Gastrocnemius medialis (tissue), 4 donors: Measurements from ENCODE around the gene HMGN1. TPM values are rescaled to one million over a fixed set of nuclear protein-coding genes. Genes with fewer than 3 reads are reported as not detected.

ENCODE experiments used
- ATAC-seq, 2 donors: fragments of 150-250 bp; one replicate each; pipeline ENCODE4 v1.9.1; 2016
- DNase-seq, 2 donors: peaks; one replicate each; pipeline ENCODE4 v3.0.0-alpha.2; 2019
- H3K27ac ChIP-seq, 4 donors: fragments of 200-600 bp; sonication (generic); 1 replicate in 1 of 4; 2 replicates in 3 of 4; pipeline ENCODE4 v1.5.1; 2016 to 2018; ENCODE audit warnings: mild to moderate bottlenecking in 2 of 4, moderate library complexity in 1 of 4
- H3K27me3 ChIP-seq, 3 donors: fragments of 200-600 bp; sonication (generic) in 2 of 3; 1 replicate in 1 of 3; 2 replicates in 2 of 3; pipeline versions ENCODE4 v1.5.1 to v1.6.0; 2016 to 2019; ENCODE audit warnings: mild to moderate bottlenecking in 1 of 3, moderate library complexity in 1 of 3
- H3K36me3 ChIP-seq, 2 donors: fragments of 200-600 bp; sonication (generic) in 1 of 2; one replicate each; pipeline ENCODE4 v1.5.1; 2017 to 2018
- H3K4me1 ChIP-seq, 2 donors: fragments of 200-600 bp; sonication (generic) in 1 of 2; one replicate each; pipeline ENCODE4 v1.5.1; 2016 to 2017; ENCODE audit warnings: mild to moderate bottlenecking in 2 of 2
- H3K4me3 ChIP-seq, 4 donors: fragments of 200-600 bp; sonication (generic) in 3 of 4; 1 replicate in 1 of 4; 2 replicates in 3 of 4; pipeline ENCODE4 v1.5.1; 2016 to 2019; ENCODE audit warnings: mild to moderate bottlenecking in 2 of 4
- H3K9me3 ChIP-seq, 3 donors: fragments of 200-600 bp; sonication (generic) in 2 of 3; 1 replicate in 1 of 3; 2 replicates in 2 of 3; pipeline ENCODE4 v1.5.1; 2016 to 2019
- POLR2A ChIP-seq, 2 donors: fragments of 450-650 bp; IDR thresholded peaks; one replicate each; pipeline ENCODE4 v1.6.1; 2017; ENCODE audit warnings: antibody characterized with exemption in 2 of 2, mild to moderate bottlenecking in 2 of 2, moderate library complexity in 2 of 2
- in situ Hi-C, 4 donors: fragments of 200-750 bp; cut with MboI; loops; one replicate each; pipeline versions ENCODE4 v1.15.0 to v1.8.0; 2017; ENCODE audit warnings: low sequenced_read_pairs in 4 of 4
- intact Hi-C: fragments of 100-400 bp; cut with DNase I; formaldehyde crosslinking; loops from one replicate; pipeline ENCODE4 v1.15.1; 2023; ENCODE audit warnings: low total_unique reads
- total RNA-seq, 4 donors: library from RNA; depleted of rRNA; stranded (reverse); fragments of >200 nt; gene quantifications; one replicate each; pipeline versions ENCODE4 v1.1.0 to v1.2.3, GENCODE V29; 2016
- TF ChIP-seq, protein P1 (sequence below), 5 experiments: fragments of 450-650 bp in 3 of 5; fragments of 200-600 bp in 2 of 5; sonication (generic) in 2 of 5; IDR thresholded peaks in 4 of 5; conservative IDR thresholded peaks in 1 of 5; 1 replicate in 4 of 5; 2 replicates in 1 of 5; pipeline ENCODE4 v1.5.1; 2016 to 2019; ENCODE audit warnings: antibody characterized with exemption in 5 of 5, mild to moderate bottlenecking in 3 of 5, moderate library complexity in 3 of 5

The HMGN1 gene
- total RNA-seq, 4 donors from 2014 or later, result 7.6 to 16.2 (median 9.1) TPM

DNA sequence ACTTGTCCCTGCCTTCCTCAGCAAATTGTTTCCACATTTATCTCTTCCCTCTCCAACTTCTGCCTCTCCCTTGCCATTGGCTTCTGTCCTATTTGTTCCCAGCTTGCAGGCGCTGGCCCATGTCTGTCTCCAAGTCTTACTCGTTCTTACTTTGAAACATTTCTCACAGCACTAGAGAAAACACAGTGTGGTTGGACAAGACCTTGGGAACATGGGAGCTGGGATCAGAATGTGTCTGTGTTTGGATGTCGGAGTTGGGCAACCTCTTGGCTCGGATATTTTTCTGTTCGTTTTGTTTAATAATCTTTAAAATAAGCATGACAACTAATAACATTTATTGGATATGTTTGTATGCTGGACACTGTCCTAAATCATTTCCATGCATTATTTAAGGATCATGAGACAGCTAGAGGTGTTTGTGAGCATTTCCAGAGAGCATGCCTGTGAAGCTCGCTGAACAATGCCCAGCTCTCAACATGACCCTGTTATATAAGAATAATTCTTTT is 29.6 kb downstream of the HMGN1 start:
- in situ Hi-C loops (loop anchor here in 3 of 4 donors (5.0 to 10.0 kb wide), 2 partner anchors 65 to 68 kb away; a partner anchor contains a TSS), intact Hi-C loops (no loop called here)
- peak; percentile 13 to 30 for DNase-seq

DNA sequence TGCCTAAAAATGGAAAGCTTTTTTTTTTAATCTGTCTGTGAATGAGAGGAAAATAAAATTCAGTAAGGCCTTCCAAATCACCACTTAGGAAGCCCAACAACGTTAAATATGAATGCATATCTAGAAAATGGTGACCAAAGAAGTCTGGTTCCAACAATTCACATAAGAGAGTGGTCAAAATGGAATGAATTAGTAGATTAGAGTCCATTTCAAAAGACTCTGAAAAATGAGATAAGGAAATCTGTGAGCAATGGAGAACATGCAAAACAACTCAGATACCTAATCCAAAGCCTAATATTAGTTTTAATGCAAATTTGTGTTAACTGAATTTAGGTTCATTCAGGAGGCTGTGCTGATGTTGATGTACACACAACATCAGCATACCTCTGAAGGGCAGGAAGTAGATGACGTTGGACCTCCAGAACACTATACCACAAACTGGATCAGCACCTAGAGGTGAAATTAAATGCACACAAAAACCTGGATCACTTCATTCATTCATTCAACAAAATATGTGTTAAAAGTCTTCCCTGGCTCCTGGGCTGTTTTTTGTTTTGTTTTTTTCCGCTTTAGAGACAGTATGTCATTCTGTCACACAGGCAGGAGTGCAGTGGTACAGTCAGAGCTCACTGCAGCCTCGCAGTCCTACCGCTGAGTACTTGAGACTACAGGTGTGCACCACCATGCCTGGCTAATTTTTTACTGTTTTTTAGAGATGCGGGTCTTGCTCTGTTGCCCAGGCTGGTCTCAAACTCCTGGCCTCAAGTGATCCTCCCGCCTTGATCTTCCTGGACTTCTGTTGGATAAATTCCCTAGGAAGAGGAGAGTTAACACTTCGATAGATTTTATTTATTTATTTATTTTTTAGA is 30.6 kb downstream of the HMGN1 start:
- intact Hi-C loops (no loop called here), in situ Hi-C loops (loop anchor here in 3 of 4 donors (5.0 to 10.0 kb wide), 2 partner anchors 66 to 69 kb away; a partner anchor contains a TSS)
- peak overlapping the region in 1 of 4 donors; percentile 65 for H3K27ac ChIP-seq
- H3K36me3 ChIP-seq, result no peaks in the 10 kb centered on the region
- no peak overlapping the region for H3K4me3 ChIP-seq
- DNase-seq, result no peak
- H3K27me3 ChIP-seq, result no peaks in the 10 kb centered on the region
- no peak for ATAC-seq
- H3K9me3 ChIP-seq, result no peaks in the 10 kb centered on the region
- H3K4me1 ChIP-seq, result peaks cover 9 to 11% of the 10 kb centered on the region in 2 donors
- TF ChIP-seq POLR2A (IDR thresholded peaks at IDR 0.05), result no peak
- TF ChIP-seq, protein P1, sequence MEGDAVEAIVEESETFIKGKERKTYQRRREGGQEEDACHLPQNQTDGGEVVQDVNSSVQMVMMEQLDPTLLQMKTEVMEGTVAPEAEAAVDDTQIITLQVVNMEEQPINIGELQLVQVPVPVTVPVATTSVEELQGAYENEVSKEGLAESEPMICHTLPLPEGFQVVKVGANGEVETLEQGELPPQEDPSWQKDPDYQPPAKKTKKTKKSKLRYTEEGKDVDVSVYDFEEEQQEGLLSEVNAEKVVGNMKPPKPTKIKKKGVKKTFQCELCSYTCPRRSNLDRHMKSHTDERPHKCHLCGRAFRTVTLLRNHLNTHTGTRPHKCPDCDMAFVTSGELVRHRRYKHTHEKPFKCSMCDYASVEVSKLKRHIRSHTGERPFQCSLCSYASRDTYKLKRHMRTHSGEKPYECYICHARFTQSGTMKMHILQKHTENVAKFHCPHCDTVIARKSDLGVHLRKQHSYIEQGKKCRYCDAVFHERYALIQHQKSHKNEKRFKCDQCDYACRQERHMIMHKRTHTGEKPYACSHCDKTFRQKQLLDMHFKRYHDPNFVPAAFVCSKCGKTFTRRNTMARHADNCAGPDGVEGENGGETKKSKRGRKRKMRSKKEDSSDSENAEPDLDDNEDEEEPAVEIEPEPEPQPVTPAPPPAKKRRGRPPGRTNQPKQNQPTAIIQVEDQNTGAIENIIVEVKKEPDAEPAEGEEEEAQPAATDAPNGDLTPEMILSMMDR (IDR thresholded peaks at IDR 0.05 in 4 of 5, conservative IDR thresholded peaks at IDR 0.05 in 1 of 5), result no peak

More for the DNA sequence above, 29.6 kb downstream of the HMGN1 start:
- ATAC-seq, result peak in 1 of 2 donors; percentile 58
- peak overlapping the region in 1 of 4 donors; percentile 65 for H3K27ac ChIP-seq
- peaks cover 6 to 11% of the 10 kb centered on the region in 2 donors for H3K4me1 ChIP-seq
- no peaks in the 10 kb centered on the region for H3K9me3 ChIP-seq
- no peaks in the 10 kb centered on the region for H3K27me3 ChIP-seq
- H3K36me3 ChIP-seq, result no peaks in the 10 kb centered on the region
- no peak overlapping the region for H3K4me3 ChIP-seq
- TF ChIP-seq, protein P1 (IDR thresholded peaks at IDR 0.05 in 4 of 5, conservative IDR thresholded peaks at IDR 0.05 in 1 of 5), result no peak
- TF ChIP-seq POLR2A (IDR thresholded peaks at IDR 0.05), result no peak

DNA sequence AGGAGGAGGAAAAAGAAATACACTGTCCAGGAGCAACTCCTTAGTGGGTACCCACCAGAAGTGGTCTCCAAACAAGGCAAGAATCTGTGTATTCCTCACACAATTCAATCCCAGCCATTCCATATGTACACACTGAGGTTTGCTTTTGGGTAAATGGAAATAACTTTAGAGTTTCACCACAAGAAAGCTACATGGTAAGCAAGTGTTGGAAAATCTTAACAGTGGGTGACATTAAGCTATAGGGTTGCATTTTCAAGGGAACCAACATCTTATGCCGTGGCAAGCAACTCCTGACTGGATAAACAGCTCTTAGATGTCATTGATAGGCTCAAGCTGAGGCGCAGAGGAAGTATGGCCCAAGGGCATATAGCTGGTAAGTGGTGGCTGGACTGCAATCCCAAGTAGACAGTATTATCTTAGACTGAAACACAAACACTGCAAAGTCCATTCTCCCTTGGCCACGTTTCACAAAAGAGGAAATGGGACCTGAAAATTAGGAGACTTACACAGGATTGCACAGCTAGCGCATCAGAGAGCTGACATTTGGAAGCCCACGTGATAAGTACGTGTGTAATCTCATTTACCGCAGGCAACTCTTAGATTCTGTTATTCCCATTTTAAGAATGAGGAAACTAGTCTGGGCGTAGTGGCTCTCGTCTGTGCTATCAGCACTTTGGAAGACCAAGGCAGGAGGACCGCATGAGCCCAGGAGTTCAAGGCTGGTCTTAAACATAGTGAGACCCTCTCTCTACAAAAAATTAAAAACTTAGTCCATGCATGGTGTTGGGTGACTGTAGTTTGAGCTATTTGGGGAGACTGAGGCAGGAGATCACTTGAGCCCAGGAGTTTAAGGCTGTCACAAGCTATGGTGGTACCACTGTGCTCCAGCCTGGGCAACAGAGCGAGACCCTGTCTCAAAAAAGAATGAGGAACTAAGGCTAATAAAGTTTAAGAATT is 31.5 kb downstream of the HMGN1 start:
- no peak for ATAC-seq
- DNase-seq, result no peak
- Histone ChIP-seq H3K4me1 (peaks cover 9 to 11% of the 10 kb centered on the region in 2 donors), H3K36me3 (no peaks in the 10 kb centered on the region), H3K4me3 (no peak overlapping the region), H3K27ac (no peak overlapping the region), H3K27me3 (no peaks in the 10 kb centered on the region), H3K9me3 (no peaks in the 10 kb centered on the region)
- intact Hi-C loops (no loop called here), in situ Hi-C loops (loop anchor here in 3 of 4 donors (5.0 to 10.0 kb wide), 2 partner anchors 67 to 70 kb away; a partner anchor contains a TSS)
- TF ChIP-seq, protein P1 (IDR thresholded peaks at IDR 0.05 in 4 of 5, conservative IDR thresholded peaks at IDR 0.05 in 1 of 5), result no peak
- TF ChIP-seq POLR2A (IDR thresholded peaks at IDR 0.05), result no peak

DNA sequence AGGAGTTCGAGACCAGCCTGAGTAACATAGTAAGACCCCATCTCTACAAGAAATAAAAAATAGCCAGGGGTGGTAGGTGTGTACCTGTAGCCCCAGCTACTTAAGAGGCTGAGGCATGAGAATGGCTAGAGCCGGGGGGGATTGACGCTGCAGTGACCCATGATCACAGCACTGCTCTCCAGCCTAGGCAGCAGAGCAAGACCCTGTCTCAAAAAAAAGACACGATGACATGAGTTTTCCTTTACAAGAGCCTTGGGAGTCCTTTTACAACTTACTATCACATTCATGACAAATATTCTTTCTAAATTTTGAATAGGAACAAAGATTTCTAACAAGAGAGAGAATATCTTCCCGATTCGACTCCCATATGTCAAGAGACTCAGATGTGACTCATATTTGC is 32.2 kb downstream of the HMGN1 start:
- in situ Hi-C loops, result loop anchor here in 3 of 4 donors (5.0 to 10.0 kb wide), 2 partner anchors 68 to 71 kb away; a partner anchor contains a TSS
- H3K4me3 ChIP-seq, result no peak overlapping the region
- intact Hi-C loops, result no loop called here
- peaks cover 13 to 16% of the 10 kb centered on the region in 2 donors for H3K4me1 ChIP-seq
- ATAC-seq (no peak), DNase-seq (no peak)
- TF ChIP-seq POLR2A (IDR thresholded peaks at IDR 0.05), result no peak
- TF ChIP-seq, protein P1 (IDR thresholded peaks at IDR 0.05 in 4 of 5, conservative IDR thresholded peaks at IDR 0.05 in 1 of 5), result no peak
- H3K27me3 ChIP-seq, result no peaks in the 10 kb centered on the region
- H3K36me3 ChIP-seq, result no peaks in the 10 kb centered on the region
- no peaks in the 10 kb centered on the region for H3K9me3 ChIP-seq
- H3K27ac ChIP-seq, result no peak overlapping the region
